ENCODE data around the gene KRT3.

Gene KRT3

DNA sequence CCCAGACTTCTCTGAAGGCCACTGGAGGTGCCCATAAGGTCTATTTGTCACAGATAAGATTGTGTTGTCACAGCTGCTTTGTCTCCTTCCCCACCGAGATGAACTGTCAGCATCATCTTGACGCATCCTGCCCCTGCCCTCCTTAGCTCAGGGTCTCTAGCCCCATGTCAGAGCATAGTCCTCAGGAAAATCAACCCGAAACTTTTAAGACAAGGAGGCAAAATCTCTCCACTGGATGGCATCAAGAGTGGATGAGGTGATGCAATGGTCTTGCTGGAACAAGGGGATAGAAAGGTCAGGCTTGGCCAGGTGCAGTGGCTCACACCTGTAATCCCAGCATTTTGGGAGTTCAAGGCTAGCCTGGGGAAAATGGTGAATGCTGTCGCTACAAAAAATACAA is 30.0 kb upstream of the KRT3 start:
- FAIRE-seq (no peak), DNase-seq (ENCODE audit: insufficient read length) (no peak)
- TF ChIP-seq TAF1 (IDR thresholded peaks at IDR 0.05; ENCODE audit: borderline replicate concordance, low read depth, low read length) (no peak), POLR2AphosphoS5 (IDR thresholded peaks at IDR 0.05; ENCODE audit: low read depth, low read length) (no peak), POLR2A (IDR thresholded peaks at IDR 0.05; ENCODE audit: low read depth, low read length) (no peak)

DNA sequence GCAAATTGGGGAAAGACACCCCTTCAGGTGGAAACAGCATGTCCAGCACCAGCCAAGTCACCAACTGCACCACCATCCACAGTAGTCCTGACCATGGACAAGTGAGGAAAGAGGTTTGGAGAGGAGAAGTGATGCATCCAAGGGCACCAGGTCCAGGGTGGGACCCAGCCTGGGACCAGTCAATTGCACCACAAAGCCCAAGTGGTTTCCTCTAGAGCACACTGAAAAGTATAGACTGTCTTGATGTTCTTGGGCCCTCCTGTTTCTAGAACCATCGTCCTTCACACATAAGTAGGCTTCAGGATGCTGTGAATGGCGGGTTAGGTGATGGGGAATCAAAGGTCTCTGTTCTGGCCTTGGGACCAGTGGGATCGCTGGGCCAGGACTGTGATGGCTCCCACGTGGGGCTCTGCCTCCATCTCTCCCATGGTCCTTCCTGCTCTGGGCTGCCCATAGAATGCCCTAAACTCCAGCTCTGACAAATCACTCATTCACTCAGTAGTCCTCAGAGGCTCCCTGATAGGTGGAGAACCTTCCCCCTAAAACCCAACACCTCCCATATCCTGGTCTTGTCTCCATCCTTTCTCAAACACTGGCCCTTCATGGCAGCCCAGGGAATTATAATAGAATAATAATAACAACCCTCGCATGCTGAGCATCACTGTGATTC is 29.0 kb upstream of the KRT3 start:
- DNase-seq (ENCODE audit: insufficient read length) = no peak
- FAIRE-seq = no peak
- no peak for TF ChIP-seq POLR2AphosphoS5 (IDR thresholded peaks at IDR 0.05; ENCODE audit: low read depth, low read length)
- TF ChIP-seq TAF1 (IDR thresholded peaks at IDR 0.05; ENCODE audit: borderline replicate concordance, low read depth, low read length) = no peak
- no peak for TF ChIP-seq POLR2A (IDR thresholded peaks at IDR 0.05; ENCODE audit: low read depth, low read length)

DNA sequence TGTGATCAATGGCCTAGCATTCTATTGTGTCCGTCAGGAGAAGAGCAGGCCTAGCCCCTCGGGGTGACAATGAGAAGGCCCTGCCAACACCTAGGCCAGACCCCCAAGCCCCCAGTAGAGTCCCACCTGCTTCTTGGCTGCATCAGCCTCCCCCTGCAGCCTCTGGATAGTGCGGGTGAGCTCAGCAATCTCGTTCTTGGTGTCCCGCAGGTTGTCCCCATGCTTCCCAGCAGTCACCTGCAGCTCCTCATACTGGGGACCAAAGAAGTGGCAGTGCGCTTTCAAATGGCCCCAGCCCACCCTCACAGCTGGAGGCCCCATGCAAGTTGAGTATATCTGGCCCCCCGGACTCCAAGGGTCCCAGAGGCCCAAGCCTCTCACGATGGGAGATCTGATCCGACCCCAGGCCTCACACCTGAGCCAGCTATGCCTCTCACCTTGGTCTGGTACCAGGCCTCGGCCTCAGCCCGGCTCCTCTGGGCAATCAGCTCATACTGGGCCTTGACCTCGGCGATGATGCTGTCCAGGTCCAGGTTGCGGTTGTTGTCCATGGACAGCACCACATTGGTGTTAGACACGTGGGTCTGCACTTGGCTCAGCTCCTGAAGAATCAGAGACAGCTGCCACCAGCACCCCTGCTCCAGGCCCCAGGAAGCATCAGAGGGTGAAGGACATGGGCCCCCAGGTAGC is 28.0 kb upstream of the KRT3 start:
- TF ChIP-seq POLR2A (IDR thresholded peaks at IDR 0.05; ENCODE audit: low read depth, low read length) (no peak), POLR2AphosphoS5 (IDR thresholded peaks at IDR 0.05; ENCODE audit: low read depth, low read length) (no peak)
- FAIRE-seq (no peak), DNase-seq (ENCODE audit: insufficient read length) (no peak)

DNA sequence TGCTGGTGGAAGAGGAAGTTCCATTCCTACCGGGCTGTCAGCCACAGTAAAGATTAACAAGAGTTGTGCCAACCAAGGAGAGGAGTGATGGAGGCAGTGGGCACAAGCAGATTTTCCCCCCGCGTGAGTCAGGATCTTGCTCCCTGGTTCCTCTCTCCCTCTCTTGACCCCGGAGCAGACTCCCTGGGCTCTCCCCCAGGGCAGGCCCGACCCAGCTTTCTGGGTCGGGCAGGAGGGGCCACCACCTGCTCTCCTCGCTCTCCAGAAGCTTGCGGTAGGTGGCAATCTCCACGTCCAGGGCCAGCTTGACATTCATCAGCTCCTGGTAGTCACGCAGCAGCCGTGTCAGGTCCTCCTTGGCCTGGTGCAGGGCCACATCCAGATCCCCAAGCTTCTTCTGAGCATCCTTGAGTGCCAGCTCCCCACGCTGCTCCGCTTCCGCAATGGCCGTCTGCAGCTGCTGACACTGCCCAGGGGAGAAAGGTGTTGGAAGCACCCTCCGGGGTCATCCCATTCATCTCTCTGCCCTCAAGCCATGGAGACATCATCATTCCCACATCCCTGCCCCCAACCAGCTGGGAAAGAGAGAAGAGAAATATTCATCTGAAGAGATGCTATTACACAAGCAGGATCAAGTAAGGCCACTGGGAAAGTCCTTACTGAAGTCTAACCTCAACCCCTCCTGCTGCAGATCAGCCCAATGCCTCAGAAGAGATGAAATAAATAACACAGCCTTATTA is 27.0 kb upstream of the KRT3 start:
- no peak for TF ChIP-seq POLR2AphosphoS5 (IDR thresholded peaks at IDR 0.05; ENCODE audit: low read depth, low read length)
- no peak for TF ChIP-seq TAF1 (IDR thresholded peaks at IDR 0.05; ENCODE audit: borderline replicate concordance, low read depth, low read length)
- no peak for TF ChIP-seq POLR2A (IDR thresholded peaks at IDR 0.05; ENCODE audit: low read depth, low read length)
- FAIRE-seq = no peak
- no peak for DNase-seq (ENCODE audit: insufficient read length)

DNA sequence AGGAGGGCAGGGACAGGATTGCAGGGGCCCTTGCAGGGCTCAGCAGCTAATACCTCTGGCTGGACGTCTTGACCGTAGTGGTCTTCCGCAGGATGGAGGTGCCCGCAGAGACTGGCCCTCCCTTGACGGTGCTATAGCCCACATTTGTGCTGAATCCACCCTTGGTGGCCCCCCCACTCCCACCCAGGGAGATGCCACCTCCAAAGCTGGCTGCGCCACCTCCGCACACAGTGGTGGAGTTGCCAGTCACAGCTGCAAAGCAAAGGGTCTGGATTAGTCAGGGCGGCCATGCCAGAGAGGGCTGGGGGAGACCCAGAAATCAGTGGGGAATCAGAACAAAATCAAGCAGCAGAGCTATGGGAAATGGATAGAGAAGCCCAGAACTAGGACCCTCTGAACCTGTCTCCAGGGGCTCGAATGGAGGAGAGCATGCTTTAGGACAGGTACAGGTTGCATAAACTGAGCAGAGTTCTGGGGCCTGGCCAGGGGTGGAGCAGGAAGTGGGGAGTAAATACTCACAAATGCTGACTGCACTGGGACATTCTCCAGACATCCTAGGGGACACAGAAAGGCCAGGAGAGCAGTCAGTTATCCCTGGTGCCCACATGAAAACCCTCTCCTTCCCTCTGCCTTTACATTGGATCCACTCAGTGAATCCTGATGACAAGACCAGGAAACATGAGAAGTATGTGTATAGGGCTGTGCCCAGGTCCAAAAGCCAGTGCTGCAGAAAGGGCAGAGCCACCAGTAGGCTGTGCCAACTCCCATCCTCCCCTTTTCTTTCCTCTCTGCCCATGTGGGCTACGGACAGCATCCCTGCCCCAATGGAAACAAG is 26.1 kb upstream of the KRT3 start:
- no peak for FAIRE-seq
- DNase-seq (ENCODE audit: insufficient read length) = no peak
- no peak for TF ChIP-seq POLR2A (IDR thresholded peaks at IDR 0.05; ENCODE audit: low read depth, low read length)
- TF ChIP-seq TAF1 (IDR thresholded peaks at IDR 0.05; ENCODE audit: borderline replicate concordance, low read depth, low read length) = no peak

DNA sequence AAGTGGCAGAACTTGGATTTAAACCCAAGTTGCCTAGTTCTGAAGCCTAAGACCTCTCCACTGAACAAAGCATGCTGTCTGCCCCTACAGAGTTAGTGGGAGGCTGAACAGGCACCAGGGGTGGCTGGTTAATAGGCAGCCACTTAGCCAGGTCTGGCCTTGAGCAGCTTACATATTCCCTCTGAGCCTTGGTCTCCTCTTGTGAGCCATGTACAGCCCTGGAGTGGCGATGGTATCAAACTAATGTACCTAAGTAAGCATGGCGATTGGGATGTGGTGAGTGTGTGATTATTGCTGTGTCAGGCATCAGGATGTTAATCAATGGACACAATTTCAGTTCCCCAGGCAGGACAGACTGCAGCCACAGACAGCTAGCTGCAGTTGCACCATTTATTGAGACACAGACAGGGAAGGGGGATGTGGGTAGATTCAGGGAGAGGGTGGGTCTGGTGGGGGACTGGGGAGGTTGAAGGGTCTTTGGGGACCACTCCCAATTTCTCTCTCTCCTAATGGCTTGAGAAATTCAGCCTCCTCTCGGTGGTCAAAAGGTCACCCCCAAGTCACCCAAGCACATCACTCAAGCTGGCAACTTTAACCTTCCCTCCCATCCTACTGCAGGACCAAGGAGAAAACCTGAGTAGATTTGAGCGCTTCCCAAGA is 25.3 kb upstream of the KRT3 start:
- FAIRE-seq (no peak), DNase-seq (ENCODE audit: insufficient read length) (no peak)
- TF ChIP-seq TAF1 (IDR thresholded peaks at IDR 0.05; ENCODE audit: borderline replicate concordance, low read depth, low read length) = no peak
- TF ChIP-seq POLR2AphosphoS5 (IDR thresholded peaks at IDR 0.05; ENCODE audit: low read depth, low read length) = no peak
- TF ChIP-seq POLR2A (IDR thresholded peaks at IDR 0.05; ENCODE audit: low read depth, low read length) = no peak

DNA sequence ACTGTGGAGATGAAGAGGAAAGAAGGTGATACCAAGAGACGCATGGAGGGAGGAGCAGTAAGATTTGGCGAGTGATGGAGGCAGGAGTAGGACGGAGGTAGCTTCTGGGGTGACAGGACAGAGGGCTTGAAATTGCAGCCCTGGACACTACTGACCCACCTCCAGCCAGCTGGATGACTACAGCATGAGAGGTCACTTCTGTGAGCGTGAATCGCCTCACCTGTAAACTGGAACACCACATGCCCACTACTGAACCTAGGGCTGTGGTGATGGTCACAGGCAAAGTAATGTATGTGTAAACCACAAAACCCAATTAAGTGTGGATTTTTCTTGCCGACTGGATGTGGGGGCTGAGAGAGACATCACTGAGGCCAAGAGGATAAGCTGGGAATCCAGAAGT is 24.6 kb upstream of the KRT3 start:
- no peak for FAIRE-seq
- DNase-seq (ENCODE audit: insufficient read length) = no peak
- no peak for TF ChIP-seq TAF1 (IDR thresholded peaks at IDR 0.05; ENCODE audit: borderline replicate concordance, low read depth, low read length)
- TF ChIP-seq POLR2A (IDR thresholded peaks at IDR 0.05; ENCODE audit: low read depth, low read length) = no peak
- no peak for TF ChIP-seq POLR2AphosphoS5 (IDR thresholded peaks at IDR 0.05; ENCODE audit: low read depth, low read length)

DNA sequence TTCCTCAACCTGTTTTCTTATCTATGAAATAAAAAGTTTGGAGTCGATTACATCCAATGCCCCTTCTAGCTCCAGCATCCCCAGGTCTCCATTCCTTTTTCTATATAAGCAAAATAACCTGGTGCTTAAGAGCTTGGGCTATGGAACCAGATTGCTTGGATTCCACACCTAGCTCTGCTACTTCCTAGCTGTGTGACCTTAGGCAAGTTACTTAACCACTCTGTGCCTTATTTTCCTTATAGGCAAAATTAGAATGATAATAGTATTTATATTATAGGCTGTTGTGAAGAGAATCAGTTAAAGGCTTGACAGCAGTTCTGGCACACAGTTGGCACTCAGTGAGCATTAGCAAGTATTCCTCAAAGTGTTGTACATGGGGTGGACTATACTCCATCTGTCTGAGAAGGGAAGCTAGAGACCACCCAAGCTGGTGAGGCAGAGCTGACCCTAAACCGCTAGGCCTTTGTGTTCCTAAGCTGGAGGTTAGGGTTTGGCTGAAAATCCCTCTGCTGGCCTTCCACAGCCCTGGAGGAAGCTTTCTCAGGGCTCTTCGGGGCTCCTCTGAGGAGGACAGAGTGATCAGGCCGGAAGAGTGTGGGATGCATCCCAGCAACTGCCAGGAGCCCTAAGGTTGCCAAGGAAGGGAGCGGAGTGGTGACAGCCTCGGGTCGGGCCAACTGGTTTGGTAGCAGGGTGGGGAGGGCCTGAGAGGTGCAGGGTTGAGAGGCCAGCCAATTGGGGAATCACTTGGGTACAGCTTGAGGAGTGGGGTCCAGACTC is 24.0 kb upstream of the KRT3 start:
- DNase-seq (ENCODE audit: insufficient read length) (no peak), FAIRE-seq (no peak)
- TF ChIP-seq TAF1 (IDR thresholded peaks at IDR 0.05; ENCODE audit: borderline replicate concordance, low read depth, low read length) (no peak), POLR2A (IDR thresholded peaks at IDR 0.05; ENCODE audit: low read depth, low read length) (no peak), POLR2AphosphoS5 (IDR thresholded peaks at IDR 0.05; ENCODE audit: low read depth, low read length) (no peak)

DNA sequence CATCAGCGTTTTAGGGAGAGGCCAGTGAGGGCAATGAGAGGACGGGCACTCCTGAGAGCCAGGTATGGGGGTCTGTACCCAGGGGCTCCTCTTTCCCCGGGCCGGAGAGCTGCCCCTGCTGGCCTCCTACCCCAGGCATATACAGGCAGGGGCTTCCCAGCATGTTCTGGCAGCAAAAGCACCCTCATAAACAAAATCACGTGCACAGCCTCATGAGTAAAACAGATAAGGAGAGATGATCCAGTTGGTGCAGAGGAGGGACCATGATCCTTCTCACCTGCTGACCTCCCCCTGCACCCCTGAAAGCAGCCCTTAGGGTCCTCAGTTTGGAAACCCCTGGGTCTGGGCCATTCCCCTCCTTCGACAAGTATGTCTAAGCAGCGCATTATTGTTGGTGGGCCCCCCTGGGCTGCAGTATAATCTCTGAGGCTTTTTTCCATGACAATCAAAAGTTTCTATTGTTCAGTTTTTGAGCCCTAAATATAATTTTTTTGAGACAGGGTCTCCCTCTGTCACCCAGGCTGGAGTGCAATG is 23.0 kb upstream of the KRT3 start:
- no peak for DNase-seq (ENCODE audit: insufficient read length)
- TF ChIP-seq POLR2AphosphoS5 (IDR thresholded peaks at IDR 0.05; ENCODE audit: low read depth, low read length) (no peak), POLR2A (IDR thresholded peaks at IDR 0.05; ENCODE audit: low read depth, low read length) (no peak), TAF1 (IDR thresholded peaks at IDR 0.05; ENCODE audit: borderline replicate concordance, low read depth, low read length) (no peak)
- no peak for FAIRE-seq

DNA sequence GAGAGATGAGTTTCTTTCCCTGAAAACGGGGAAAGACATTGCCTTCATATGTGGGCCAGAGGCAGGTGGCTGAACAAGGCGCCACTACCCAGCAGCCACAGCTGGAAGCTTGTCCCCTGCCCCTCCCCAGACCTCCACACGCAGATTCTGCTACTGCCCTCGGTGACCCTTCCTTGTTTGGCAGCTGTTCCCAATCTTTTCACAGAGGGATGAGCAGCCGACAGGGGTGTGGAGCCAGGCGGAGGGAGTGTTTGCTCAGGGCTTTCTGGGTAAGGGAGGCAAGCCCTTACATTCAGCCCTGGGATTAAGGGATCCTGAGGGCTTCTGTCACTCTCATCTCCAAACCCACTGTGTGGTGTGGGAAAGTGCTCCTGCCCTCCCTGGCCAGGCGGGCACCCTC is 22.5 kb upstream of the KRT3 start:
- FAIRE-seq = no peak
- DNase-seq (ENCODE audit: insufficient read length) = no peak
- TF ChIP-seq TAF1 (IDR thresholded peaks at IDR 0.05; ENCODE audit: borderline replicate concordance, low read depth, low read length) = no peak
- no peak for TF ChIP-seq POLR2AphosphoS5 (IDR thresholded peaks at IDR 0.05; ENCODE audit: low read depth, low read length)
- TF ChIP-seq POLR2A (IDR thresholded peaks at IDR 0.05; ENCODE audit: low read depth, low read length) = no peak
